ENCODE data around the gene ATAD1. TPM values are rescaled to one million over a fixed set of nuclear protein-coding genes. Genes with fewer than 3 reads are reported as not detected.
A peak's percentile ranks its signal among the peaks of the same experiment; 100 is the strongest.

Gene ATAD1
- total and polyA plus RNA-seq, 9 of the 15 experiments (the other 6 are each of a cell fraction or from before 2014, with no cell fraction given): 11.3 to 33.8 (median 27.3) TPM

DNA sequence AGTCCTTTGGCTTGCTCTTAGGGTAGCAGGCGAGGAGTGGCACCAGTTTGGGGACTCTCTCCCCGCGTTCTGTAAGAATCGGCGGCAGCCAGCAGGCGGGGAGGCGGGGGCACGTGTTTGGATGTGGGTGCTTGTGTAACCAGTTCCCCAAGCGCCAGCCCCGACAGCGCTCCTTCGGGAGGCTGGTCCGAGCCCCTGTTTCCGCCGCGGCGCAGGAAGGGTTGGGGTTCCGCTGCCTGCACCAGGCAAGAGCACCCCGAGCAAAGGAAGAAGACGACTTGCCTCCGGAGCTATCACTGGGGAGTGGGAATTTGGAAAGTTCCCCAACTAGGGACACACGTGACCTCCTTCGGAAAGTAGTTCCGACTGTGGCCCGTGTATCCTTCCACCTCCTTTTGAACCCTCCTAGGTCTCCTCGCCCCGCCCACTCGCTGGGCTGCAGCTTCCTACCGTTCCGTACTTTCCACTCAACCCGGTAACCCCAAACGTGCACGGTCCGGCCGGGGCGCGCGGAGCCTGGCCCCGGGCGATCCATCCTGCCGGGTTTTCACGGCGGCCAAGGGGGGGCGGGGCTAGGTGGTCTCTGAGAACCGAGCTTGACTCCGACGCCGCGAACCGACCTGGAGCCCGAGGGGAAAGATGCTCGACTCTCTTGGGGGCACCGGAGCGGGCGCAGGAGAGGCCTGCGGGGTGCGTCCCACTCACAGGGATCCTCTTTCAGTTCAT is 44.1 kb upstream of the ATAD1 start (continued):
- TF ChIP-seq, protein P1, sequence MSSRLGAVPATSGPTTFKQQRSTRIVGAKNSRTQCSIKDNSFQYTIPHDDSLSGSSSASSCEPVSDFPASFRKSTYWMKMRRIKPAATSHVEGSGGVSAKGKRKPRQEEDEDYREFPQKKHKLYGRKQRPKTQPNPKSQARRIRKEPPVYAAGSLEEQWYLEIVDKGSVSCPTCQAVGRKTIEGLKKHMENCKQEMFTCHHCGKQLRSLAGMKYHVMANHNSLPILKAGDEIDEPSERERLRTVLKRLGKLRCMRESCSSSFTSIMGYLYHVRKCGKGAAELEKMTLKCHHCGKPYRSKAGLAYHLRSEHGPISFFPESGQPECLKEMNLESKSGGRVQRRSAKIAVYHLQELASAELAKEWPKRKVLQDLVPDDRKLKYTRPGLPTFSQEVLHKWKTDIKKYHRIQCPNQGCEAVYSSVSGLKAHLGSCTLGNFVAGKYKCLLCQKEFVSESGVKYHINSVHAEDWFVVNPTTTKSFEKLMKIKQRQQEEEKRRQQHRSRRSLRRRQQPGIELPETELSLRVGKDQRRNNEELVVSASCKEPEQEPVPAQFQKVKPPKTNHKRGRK (tag; IDR thresholded peaks at IDR 0.05): no peak
- TF ChIP-seq NFE2 (IDR thresholded peaks at IDR 0.05; ENCODE audit: low read depth) (0 out of 2 replicates have a peak, but pooled peaks have one; percentile 4), MYC (IDR thresholded peaks at IDR 0.05; ENCODE audit: low read depth, low read length) (peak; percentile 91), MYC (CRISPR knock-in tag; IDR thresholded peaks at IDR 0.05; ENCODE audit: borderline replicate concordance, low read depth) (peak; percentile 40; the same call in 1 of the 2 replicates), HCFC1 (IDR thresholded peaks at IDR 0.05; ENCODE audit: low read depth, low read length) (peak; percentile 43; the same call in 1 of the 2 replicates), ESRRA (IDR thresholded peaks at IDR 0.05; ENCODE audit: borderline replicate concordance, low read depth) (peak; percentile 53; the same call in 1 of the 2 replicates), ZNF589 (CRISPR knock-in tag; IDR thresholded peaks at IDR 0.05; ENCODE audit: low read depth) (peak; percentile 43; the same call in 1 of the 2 replicates), NCOR1 (IDR thresholded peaks at IDR 0.05) (0 out of 2 replicates have a peak, but pooled peaks have one; percentile 17), ATF7 (IDR thresholded peaks at IDR 0.05) (peak; percentile 40)
- TF ChIP-seq, protein P2, sequence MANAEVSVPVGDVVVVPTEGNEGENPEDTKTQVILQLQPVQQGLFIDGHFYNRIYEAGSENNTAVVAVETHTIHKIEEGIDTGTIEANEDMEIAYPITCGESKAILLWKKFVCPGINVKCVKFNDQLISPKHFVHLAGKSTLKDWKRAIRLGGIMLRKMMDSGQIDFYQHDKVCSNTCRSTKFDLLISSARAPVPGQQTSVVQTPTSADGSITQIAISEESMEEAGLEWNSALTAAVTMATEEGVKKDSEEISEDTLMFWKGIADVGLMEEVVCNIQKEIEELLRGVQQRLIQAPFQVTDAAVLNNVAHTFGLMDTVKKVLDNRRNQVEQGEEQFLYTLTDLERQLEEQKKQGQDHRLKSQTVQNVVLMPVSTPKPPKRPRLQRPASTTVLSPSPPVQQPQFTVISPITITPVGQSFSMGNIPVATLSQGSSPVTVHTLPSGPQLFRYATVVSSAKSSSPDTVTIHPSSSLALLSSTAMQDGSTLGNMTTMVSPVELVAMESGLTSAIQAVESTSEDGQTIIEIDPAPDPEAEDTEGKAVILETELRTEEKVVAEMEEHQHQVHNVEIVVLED (CRISPR knock-in tag; IDR thresholded peaks at IDR 0.05): peak; percentile 76
- TF ChIP-seq, protein P3, sequence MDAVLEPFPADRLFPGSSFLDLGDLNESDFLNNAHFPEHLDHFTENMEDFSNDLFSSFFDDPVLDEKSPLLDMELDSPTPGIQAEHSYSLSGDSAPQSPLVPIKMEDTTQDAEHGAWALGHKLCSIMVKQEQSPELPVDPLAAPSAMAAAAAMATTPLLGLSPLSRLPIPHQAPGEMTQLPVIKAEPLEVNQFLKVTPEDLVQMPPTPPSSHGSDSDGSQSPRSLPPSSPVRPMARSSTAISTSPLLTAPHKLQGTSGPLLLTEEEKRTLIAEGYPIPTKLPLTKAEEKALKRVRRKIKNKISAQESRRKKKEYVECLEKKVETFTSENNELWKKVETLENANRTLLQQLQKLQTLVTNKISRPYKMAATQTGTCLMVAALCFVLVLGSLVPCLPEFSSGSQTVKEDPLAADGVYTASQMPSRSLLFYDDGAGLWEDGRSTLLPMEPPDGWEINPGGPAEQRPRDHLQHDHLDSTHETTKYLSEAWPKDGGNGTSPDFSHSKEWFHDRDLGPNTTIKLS (IDR thresholded peaks at IDR 0.05; ENCODE audit: borderline replicate concordance, low read depth): peak; percentile 31; the same call in 1 of the 2 replicates
- TF ChIP-seq, protein P4, sequence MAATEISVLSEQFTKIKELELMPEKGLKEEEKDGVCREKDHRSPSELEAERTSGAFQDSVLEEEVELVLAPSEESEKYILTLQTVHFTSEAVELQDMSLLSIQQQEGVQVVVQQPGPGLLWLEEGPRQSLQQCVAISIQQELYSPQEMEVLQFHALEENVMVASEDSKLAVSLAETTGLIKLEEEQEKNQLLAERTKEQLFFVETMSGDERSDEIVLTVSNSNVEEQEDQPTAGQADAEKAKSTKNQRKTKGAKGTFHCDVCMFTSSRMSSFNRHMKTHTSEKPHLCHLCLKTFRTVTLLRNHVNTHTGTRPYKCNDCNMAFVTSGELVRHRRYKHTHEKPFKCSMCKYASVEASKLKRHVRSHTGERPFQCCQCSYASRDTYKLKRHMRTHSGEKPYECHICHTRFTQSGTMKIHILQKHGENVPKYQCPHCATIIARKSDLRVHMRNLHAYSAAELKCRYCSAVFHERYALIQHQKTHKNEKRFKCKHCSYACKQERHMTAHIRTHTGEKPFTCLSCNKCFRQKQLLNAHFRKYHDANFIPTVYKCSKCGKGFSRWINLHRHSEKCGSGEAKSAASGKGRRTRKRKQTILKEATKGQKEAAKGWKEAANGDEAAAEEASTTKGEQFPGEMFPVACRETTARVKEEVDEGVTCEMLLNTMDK (IDR thresholded peaks at IDR 0.05; ENCODE audit: borderline replicate concordance, insufficient read depth, low read depth, low read length, poor library complexity, severe bottlenecking): no peak
- TF ChIP-seq, protein P5, sequence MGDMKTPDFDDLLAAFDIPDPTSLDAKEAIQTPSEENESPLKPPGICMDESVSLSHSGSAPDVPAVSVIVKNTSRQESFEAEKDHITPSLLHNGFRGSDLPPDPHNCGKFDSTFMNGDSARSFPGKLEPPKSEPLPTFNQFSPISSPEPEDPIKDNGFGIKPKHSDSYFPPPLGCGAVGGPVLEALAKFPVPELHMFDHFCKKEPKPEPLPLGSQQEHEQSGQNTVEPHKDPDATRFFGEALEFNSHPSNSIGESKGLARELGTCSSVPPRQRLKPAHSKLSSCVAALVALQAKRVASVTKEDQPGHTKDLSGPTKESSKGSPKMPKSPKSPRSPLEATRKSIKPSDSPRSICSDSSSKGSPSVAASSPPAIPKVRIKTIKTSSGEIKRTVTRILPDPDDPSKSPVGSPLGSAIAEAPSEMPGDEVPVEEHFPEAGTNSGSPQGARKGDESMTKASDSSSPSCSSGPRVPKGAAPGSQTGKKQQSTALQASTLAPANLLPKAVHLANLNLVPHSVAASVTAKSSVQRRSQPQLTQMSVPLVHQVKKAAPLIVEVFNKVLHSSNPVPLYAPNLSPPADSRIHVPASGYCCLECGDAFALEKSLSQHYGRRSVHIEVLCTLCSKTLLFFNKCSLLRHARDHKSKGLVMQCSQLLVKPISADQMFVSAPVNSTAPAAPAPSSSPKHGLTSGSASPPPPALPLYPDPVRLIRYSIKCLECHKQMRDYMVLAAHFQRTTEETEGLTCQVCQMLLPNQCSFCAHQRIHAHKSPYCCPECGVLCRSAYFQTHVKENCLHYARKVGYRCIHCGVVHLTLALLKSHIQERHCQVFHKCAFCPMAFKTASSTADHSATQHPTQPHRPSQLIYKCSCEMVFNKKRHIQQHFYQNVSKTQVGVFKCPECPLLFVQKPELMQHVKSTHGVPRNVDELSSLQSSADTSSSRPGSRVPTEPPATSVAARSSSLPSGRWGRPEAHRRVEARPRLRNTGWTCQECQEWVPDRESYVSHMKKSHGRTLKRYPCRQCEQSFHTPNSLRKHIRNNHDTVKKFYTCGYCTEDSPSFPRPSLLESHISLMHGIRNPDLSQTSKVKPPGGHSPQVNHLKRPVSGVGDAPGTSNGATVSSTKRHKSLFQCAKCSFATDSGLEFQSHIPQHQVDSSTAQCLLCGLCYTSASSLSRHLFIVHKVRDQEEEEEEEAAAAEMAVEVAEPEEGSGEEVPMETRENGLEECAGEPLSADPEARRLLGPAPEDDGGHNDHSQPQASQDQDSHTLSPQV (IDR thresholded peaks at IDR 0.05): no peak
